Peyer's patch (tissue), 4 donors: ENCODE measurements around the gene HNMT.

ENCODE experiments used
- CTCF ChIP-seq, 6 experiments: fragments of 450-650 bp in 4 of 6; fragments of 200-600 bp in 2 of 6; sonication (generic) in 1 of 6; IDR thresholded peaks; one replicate each; pipeline ENCODE4 v1.5.1; 2017 to 2019; ENCODE audit warnings: antibody characterized with exemption in 6 of 6, mild to moderate bottlenecking in 3 of 6, moderate library complexity in 1 of 6
- POLR2A ChIP-seq, 2 donors: fragments of 450-650 bp; IDR thresholded peaks; one replicate each; pipeline ENCODE4 v1.5.1; 2017; ENCODE audit warnings: antibody characterized with exemption in 2 of 2, mild to moderate bottlenecking in 2 of 2, moderate library complexity in 2 of 2

- no peak for TF ChIP-seq CTCF (IDR thresholded peaks at IDR 0.05)
- TF ChIP-seq POLR2A (IDR thresholded peaks at IDR 0.05) = no peak
Measured at GRCh38 chr2:138000009-138000408, 35.7 kb downstream of the HNMT start.
